H1 (cell line): ENCODE measurements around the gene FRMPD1. TPM values are rescaled to one million over a fixed set of nuclear protein-coding genes. Genes with fewer than 3 reads are reported as not detected.
A peak's percentile ranks its signal among the peaks of the same experiment; 100 is the strongest.

Experiments used
- ASH2L ChIP-seq: fragments of 200-600, 300-600 bp; sonication (generic); IDR thresholded peaks from one replicate; pipeline ENCODE4 v1.7.1; 2017; ENCODE audit warnings: low read length
- BCL11A ChIP-seq, 2 experiments: IDR thresholded peaks; one replicate each; pipeline ENCODE4 v1.6.1; 2011; ENCODE audit warnings: low read depth in 2 of 2, low read length in 2 of 2, mild to moderate bottlenecking in 2 of 2
- CHD2 ChIP-seq: IDR thresholded peaks from 2 replicates; pipeline ENCODE4 v1.6.1; 2012; ENCODE audit warnings: low read length, improper control_type of control experiment
- CREB1 ChIP-seq: IDR thresholded peaks from 2 replicates; pipeline ENCODE4 v1.6.1; 2012; ENCODE audit warnings: inconsistent platforms
- MAFK ChIP-seq: IDR thresholded peaks from 2 replicates; pipeline ENCODE4 v1.6.1; 2012; ENCODE audit warnings: low read depth, mild to moderate bottlenecking, improper control_type of control experiment, low read length
- NRF1 ChIP-seq: IDR thresholded peaks from 2 replicates; pipeline ENCODE4 v1.6.1; 2011; ENCODE audit warnings: mild to moderate bottlenecking, low read depth, low read length, improper control_type of control experiment
- RAD21 ChIP-seq, 2 experiments: IDR thresholded peaks in 1 of 2; conservative IDR thresholded peaks in 1 of 2; 2 replicates each; pipeline ENCODE4 v1.6.1; 2011; ENCODE audit warnings: low read depth in 2 of 2, low read length in 2 of 2, improper control_type of control experiment in 1 of 2, inconsistent platforms in 1 of 2, mild to moderate bottlenecking in 1 of 2, moderate library complexity in 1 of 2
- RBBP5 ChIP-seq: IDR thresholded peaks from 2 replicates; pipeline ENCODE4 v1.7.1; 2012; ENCODE audit warnings: low read depth, mild to moderate bottlenecking, inconsistent platforms, low read length, moderate library complexity, borderline replicate concordance
- RNF2 ChIP-seq: fragments of 200-900, 300-1000 bp; sonication (generic); IDR thresholded peaks from 2 replicates; pipeline ENCODE4 v1.7.1; 2016; ENCODE audit warnings: borderline replicate concordance, low read depth, mild to moderate bottlenecking, antibody characterized with exemption, low read length; ENCODE audit not compliant: poor library complexity, severe bottlenecking; ENCODE audit errors: missing control alignments
- SIN3A ChIP-seq, 2 experiments: IDR thresholded peaks in 1 of 2; conservative IDR thresholded peaks in 1 of 2; 2 replicates each; pipeline ENCODE4 v1.6.1; 2011 to 2012; ENCODE audit warnings: low read length in 2 of 2, improper control_type of control experiment in 1 of 2, low read depth in 1 of 2, mild to moderate bottlenecking in 1 of 2
- SP4 ChIP-seq: IDR thresholded peaks from 2 replicates; pipeline ENCODE4 v1.6.1; 2012; ENCODE audit warnings: low read length, inconsistent platforms
- SRF ChIP-seq: IDR thresholded peaks from 2 replicates; pipeline ENCODE4 v1.6.1; 2011; ENCODE audit warnings: mild to moderate bottlenecking, low read depth, low read length, moderate library complexity
- TAF1 ChIP-seq: IDR thresholded peaks from 2 replicates; pipeline ENCODE4 v1.6.1; 2011; ENCODE audit warnings: mild to moderate bottlenecking, low read depth, low read length
- TAF7 ChIP-seq: optimal IDR thresholded peaks from 2 replicates; pipeline ENCODE3; 2011; ENCODE audit warnings: low read depth, mild to moderate bottlenecking, inconsistent platforms, low read length, moderate library complexity, borderline replicate concordance
- polyA plus RNA-seq, 7 experiments: library from polyadenylated mRNA; depleted of rRNA in 3 of 7; stranded (reverse) in 5 of 7; unstranded in 2 of 7; fragments of >200 nt in 5 of 7; fragments of 200-250 nt in 2 of 7; gene quantifications; 1 replicate in 5 of 7; 2 replicates in 1 of 7; 4 replicates in 1 of 7; pipeline versions ENCODE4 v1.2.1 to v1.2.3, GENCODE V29; 2011 to 2013; ENCODE audit warnings: missing spikeins in 2 of 7, mixed read lengths in 2 of 7
- total RNA-seq: library from RNA; stranded (reverse); fragmentation: NEBNext Ultra II Directional; extraction: Animal tissue kit (Norgen Biotek cat#: 25700); gene quantifications from 2 replicates; pipeline ENCODE4 v1.2.1, GENCODE V29; 2021
- TF ChIP-seq, protein P1 (sequence below): IDR thresholded peaks from 2 replicates; pipeline ENCODE4 v1.6.1; 2012; ENCODE audit warnings: inconsistent platforms
- TF ChIP-seq, protein P2 (sequence below): IDR thresholded peaks from 2 replicates; pipeline ENCODE4 v1.6.1; 2012; ENCODE audit warnings: low read length, inconsistent platforms
- TF ChIP-seq, protein P3 (sequence below), 3 experiments: IDR thresholded peaks; 1 replicate in 2 of 3; 2 replicates in 1 of 3; pipeline versions ENCODE4 v1.5.1 to v1.6.1; 2011; ENCODE audit warnings: low read length in 3 of 3, mild to moderate bottlenecking in 3 of 3, inconsistent platforms in 2 of 3, low read depth in 1 of 3, moderate library complexity in 1 of 3; ENCODE audit not compliant: insufficient read depth in 1 of 3; ENCODE audit errors: control extremely low read depth in 1 of 3

The FRMPD1 gene
- total and polyA plus RNA-seq, 2 of the 8 experiments (the other 6 are each of a cell fraction or from before 2014, with no cell fraction given): 0.27 to 0.32 TPM

DNA sequence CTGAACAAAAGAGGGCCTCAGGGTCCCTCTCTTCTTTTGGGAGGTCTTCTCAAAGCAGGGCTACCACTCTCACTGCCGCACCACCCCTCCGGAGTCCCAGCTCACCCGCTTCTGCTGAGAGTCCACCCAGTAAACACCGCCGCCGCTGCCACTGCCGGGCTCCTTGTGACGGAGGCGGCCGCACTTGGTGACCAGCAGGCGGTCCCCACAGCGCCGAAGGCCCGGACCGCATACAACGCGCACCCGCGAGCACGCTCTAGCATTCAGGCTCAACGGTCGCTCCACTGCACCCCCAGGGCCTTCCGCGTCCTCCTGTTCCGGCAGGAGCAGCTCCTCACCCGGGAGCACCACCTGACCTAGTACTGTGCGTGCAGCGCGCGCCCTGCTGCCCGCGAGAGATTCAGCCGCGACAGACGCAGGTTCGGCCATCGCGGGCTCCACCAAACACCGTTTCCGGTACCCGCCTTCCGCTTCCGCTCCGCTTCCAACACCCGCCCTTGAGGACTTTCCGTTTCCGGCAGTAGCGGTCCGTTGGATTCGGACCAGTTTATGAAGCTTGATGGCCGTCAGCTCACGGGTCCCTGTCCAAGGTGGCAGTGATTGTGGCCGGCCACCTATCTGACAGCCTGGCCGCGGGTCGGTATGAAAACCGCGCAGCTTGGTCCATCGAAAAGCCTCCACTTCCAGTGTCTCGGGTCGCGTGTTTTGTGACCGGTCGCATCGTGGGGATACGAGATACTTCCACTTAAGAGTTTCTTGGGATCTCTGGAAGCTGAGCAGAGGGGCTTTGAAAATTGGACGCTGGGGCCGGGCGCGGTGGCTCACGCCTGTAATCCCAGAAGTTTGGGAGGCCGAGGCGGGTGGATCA is 134.1 kb downstream of the FRMPD1 start, which contains the start of gene EXOSC3 (continued):
- TF ChIP-seq, protein P1, sequence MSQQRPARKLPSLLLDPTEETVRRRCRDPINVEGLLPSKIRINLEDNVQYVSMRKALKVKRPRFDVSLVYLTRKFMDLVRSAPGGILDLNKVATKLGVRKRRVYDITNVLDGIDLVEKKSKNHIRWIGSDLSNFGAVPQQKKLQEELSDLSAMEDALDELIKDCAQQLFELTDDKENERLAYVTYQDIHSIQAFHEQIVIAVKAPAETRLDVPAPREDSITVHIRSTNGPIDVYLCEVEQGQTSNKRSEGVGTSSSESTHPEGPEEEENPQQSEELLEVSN: peak; percentile 66
- TF ChIP-seq, protein P2, sequence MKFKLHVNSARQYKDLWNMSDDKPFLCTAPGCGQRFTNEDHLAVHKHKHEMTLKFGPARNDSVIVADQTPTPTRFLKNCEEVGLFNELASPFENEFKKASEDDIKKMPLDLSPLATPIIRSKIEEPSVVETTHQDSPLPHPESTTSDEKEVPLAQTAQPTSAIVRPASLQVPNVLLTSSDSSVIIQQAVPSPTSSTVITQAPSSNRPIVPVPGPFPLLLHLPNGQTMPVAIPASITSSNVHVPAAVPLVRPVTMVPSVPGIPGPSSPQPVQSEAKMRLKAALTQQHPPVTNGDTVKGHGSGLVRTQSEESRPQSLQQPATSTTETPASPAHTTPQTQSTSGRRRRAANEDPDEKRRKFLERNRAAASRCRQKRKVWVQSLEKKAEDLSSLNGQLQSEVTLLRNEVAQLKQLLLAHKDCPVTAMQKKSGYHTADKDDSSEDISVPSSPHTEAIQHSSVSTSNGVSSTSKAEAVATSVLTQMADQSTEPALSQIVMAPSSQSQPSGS: no peak
- TF ChIP-seq NRF1: no peak
- TF ChIP-seq, protein P3, sequence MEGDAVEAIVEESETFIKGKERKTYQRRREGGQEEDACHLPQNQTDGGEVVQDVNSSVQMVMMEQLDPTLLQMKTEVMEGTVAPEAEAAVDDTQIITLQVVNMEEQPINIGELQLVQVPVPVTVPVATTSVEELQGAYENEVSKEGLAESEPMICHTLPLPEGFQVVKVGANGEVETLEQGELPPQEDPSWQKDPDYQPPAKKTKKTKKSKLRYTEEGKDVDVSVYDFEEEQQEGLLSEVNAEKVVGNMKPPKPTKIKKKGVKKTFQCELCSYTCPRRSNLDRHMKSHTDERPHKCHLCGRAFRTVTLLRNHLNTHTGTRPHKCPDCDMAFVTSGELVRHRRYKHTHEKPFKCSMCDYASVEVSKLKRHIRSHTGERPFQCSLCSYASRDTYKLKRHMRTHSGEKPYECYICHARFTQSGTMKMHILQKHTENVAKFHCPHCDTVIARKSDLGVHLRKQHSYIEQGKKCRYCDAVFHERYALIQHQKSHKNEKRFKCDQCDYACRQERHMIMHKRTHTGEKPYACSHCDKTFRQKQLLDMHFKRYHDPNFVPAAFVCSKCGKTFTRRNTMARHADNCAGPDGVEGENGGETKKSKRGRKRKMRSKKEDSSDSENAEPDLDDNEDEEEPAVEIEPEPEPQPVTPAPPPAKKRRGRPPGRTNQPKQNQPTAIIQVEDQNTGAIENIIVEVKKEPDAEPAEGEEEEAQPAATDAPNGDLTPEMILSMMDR (IDR thresholded peaks at IDR 0.05; ENCODE audit: control extremely low read depth in 1 of 3, insufficient read depth in 1 of 3, low read depth in 1 of 3, low read length in 3 of 3): peak in 1 of 3 experiments; percentile 0; a peak in 1 of 4 replicates
- TF ChIP-seq TAF7: peak; percentile 75
- TF ChIP-seq MAFK: no peak
- peak; percentile 90 for TF ChIP-seq TAF1
- TF ChIP-seq RAD21 (IDR thresholded peaks at IDR 0.05 in 1 of 2, conservative IDR thresholded peaks at IDR 0.05 in 1 of 2; ENCODE audit: low read depth in 2 of 2, low read length in 2 of 2): peak in 1 of 2 experiments; percentile 13; a peak in 1 of 4 replicates
- no peak for TF ChIP-seq SRF
- no peak for TF ChIP-seq SP4
- TF ChIP-seq CHD2: peak; percentile 59
- TF ChIP-seq CREB1: 0 out of 2 replicates have a peak, but pooled peaks have one; percentile 26
- peak; percentile 79; the same call in 1 of the 2 replicates for TF ChIP-seq RBBP5
- TF ChIP-seq SIN3A (conservative IDR thresholded peaks at IDR 0.05 in 1 of 2, IDR thresholded peaks at IDR 0.05 in 1 of 2; ENCODE audit: low read depth in 1 of 2, low read length in 2 of 2): peak; percentile 81 to 93; a peak in 3 of 4 replicates
- TF ChIP-seq RNF2: no peak
- TF ChIP-seq ASH2L: peak; percentile 70
- TF ChIP-seq BCL11A (IDR thresholded peaks at IDR 0.05; ENCODE audit: low read depth in 2 of 2, low read length in 2 of 2): no peak
